H9 (cell line): Measurements from ENCODE around the gene CCDC158. TPM values are rescaled to one million over a fixed set of nuclear protein-coding genes. Genes with fewer than 3 reads are reported as not detected.

Experiments used
- DNase-seq: peaks from one replicate; pipeline ENCODE4 v3.0.0-alpha.2; 2017
- H2AFZ ChIP-seq: one replicate; pipeline ENCODE4 v1.6.1; 2013; ENCODE audit warnings: mild to moderate bottlenecking, low read length, control low read depth, moderate library complexity
- H2AK5ac ChIP-seq: 2 replicates; pipeline ENCODE4 v1.6.1; 2013; ENCODE audit warnings: low read length, control low read depth, mixed read lengths; ENCODE audit not compliant: insufficient read length
- H2BK120ac ChIP-seq: one replicate; pipeline ENCODE4 v1.6.1; 2013; ENCODE audit warnings: low read depth, mild to moderate bottlenecking, low read length, control low read depth, inconsistent platforms; ENCODE audit not compliant: poor library complexity, severe bottlenecking
- H2BK12ac ChIP-seq: 2 replicates; pipeline ENCODE4 v1.6.1; 2013; ENCODE audit warnings: low read length, control low read depth, mixed read lengths, low read depth; ENCODE audit not compliant: insufficient read length
- H2BK15ac ChIP-seq: 2 replicates; pipeline ENCODE4 v1.6.1; 2013; ENCODE audit warnings: low read depth, low read length, control low read depth
- H2BK20ac ChIP-seq: one replicate; pipeline ENCODE4 v1.6.1; 2013; ENCODE audit warnings: low read depth, mild to moderate bottlenecking, low read length, control low read depth, inconsistent platforms; ENCODE audit not compliant: poor library complexity, severe bottlenecking
- H2BK5ac ChIP-seq: 2 replicates; pipeline ENCODE4 v1.6.1; 2013; ENCODE audit warnings: low read length, control low read depth, mixed read lengths; ENCODE audit not compliant: insufficient read length
- H3K14ac ChIP-seq: 2 replicates; pipeline ENCODE4 v1.6.1; 2013; ENCODE audit warnings: low read length, control low read depth; ENCODE audit not compliant: insufficient read depth
- H3K18ac ChIP-seq: 2 replicates; pipeline ENCODE4 v1.6.1; 2013; ENCODE audit warnings: low read depth, mild to moderate bottlenecking, mixed read lengths, low read length, control low read depth; ENCODE audit not compliant: insufficient read length
- H3K23ac ChIP-seq: 2 replicates; pipeline ENCODE4 v1.6.1; 2013; ENCODE audit warnings: low read length, control low read depth, mixed read lengths, low read depth; ENCODE audit not compliant: insufficient read length
- H3K23me2 ChIP-seq: 2 replicates; pipeline ENCODE4 v1.6.1; 2013; ENCODE audit warnings: low read depth, mild to moderate bottlenecking, mixed read lengths, low read length, control low read depth; ENCODE audit not compliant: insufficient read length, poor library complexity, severe bottlenecking
- H3K27ac ChIP-seq: 2 replicates; pipeline ENCODE4 v1.5.1; 2013; ENCODE audit warnings: low read length, control low read depth, mixed read lengths, low read depth; ENCODE audit not compliant: insufficient read length
- H3K27me3 ChIP-seq: 2 replicates; pipeline ENCODE4 v1.6.1; 2013; ENCODE audit warnings: low read length, control low read depth, inconsistent platforms; ENCODE audit not compliant: insufficient read depth
- H3K4ac ChIP-seq: 2 replicates; pipeline ENCODE4 v1.6.1; 2013; ENCODE audit warnings: low read depth, mild to moderate bottlenecking, control low read depth, inconsistent platforms, low read length, moderate library complexity
- H3K4me1 ChIP-seq: 2 replicates; pipeline ENCODE4 v1.6.1; 2013; ENCODE audit warnings: low read length, control low read depth, inconsistent platforms; ENCODE audit not compliant: insufficient read depth
- H3K4me2 ChIP-seq: 2 replicates; pipeline ENCODE4 v1.6.1; 2013; ENCODE audit warnings: low read length, control low read depth, mixed read lengths; ENCODE audit not compliant: insufficient read length, insufficient read depth
- H3K56ac ChIP-seq: 2 replicates; pipeline ENCODE4 v1.6.1; 2013; ENCODE audit warnings: low read depth, mild to moderate bottlenecking, mixed read lengths, low read length, control low read depth; ENCODE audit not compliant: insufficient read length
- H3K79me1 ChIP-seq: 2 replicates; pipeline ENCODE4 v1.6.1; 2013; ENCODE audit warnings: low read depth, mild to moderate bottlenecking, moderate library complexity, low read length, control low read depth, inconsistent platforms; ENCODE audit not compliant: insufficient read depth, poor library complexity, severe bottlenecking
- H3K79me2 ChIP-seq: 2 replicates; pipeline ENCODE4 v1.6.1; 2013; ENCODE audit warnings: low read length, control low read depth, inconsistent platforms; ENCODE audit not compliant: insufficient read depth
- H3K9ac ChIP-seq: 2 replicates; pipeline ENCODE4 v1.6.1; 2013; ENCODE audit warnings: low read length, control low read depth, mixed read lengths; ENCODE audit not compliant: insufficient read length; ENCODE audit errors: extremely low read depth
- H3K9me3 ChIP-seq: one replicate; pipeline ENCODE4 v1.6.1; 2013; ENCODE audit warnings: low read depth, low read length, inconsistent platforms; ENCODE audit not compliant: control insufficient read depth
- H3T11ph ChIP-seq: one replicate; pipeline ENCODE4 v1.6.1; 2013; ENCODE audit warnings: mild to moderate bottlenecking, low read length, control low read depth, inconsistent platforms
- H4K20me1 ChIP-seq: one replicate; pipeline ENCODE4 v1.6.1; 2013; ENCODE audit not compliant: control insufficient read depth, insufficient read length, insufficient read depth
- H4K5ac ChIP-seq: 2 replicates; pipeline ENCODE4 v1.6.1; 2013; ENCODE audit warnings: low read depth, mild to moderate bottlenecking, mixed read lengths, low read length, control low read depth; ENCODE audit not compliant: insufficient read length
- H4K8ac ChIP-seq: replicated peaks from 2 replicates; pipeline ENCODE4 v1.6.1; 2013; ENCODE audit warnings: low read length, control low read depth, mixed read lengths, low read depth; ENCODE audit not compliant: insufficient read length
- H4K91ac ChIP-seq: 2 replicates; pipeline ENCODE4 v1.6.1; 2013; ENCODE audit warnings: low read depth, mild to moderate bottlenecking, moderate library complexity, mixed read lengths, low read length, control low read depth; ENCODE audit not compliant: insufficient read length
- H3K27ac Mint-ChIP-seq, 3 experiments: 2 replicates in 2 of 3; 3 replicates in 1 of 3; pipeline ENCODE4 v1.8.0; 2020 to 2021; ENCODE audit warnings: mixed read lengths in 3 of 3, mild to moderate bottlenecking in 1 of 3, moderate library complexity in 1 of 3
- H3K27me3 Mint-ChIP-seq: 2 replicates; pipeline ENCODE4 v1.8.0; 2021; ENCODE audit warnings: low read depth, mild to moderate bottlenecking, moderate library complexity, mixed read lengths
- H3K36me3 Mint-ChIP-seq, 3 experiments: 2 replicates in 2 of 3; 3 replicates in 1 of 3; pipeline ENCODE4 v1.8.0; 2020 to 2021; ENCODE audit warnings: low read depth in 3 of 3, mixed read lengths in 3 of 3; ENCODE audit not compliant: insufficient read depth in 1 of 3
- H3K4me1 Mint-ChIP-seq, 2 experiments: 2 replicates each; pipeline ENCODE4 v1.8.0; 2020; ENCODE audit warnings: mixed read lengths in 2 of 2
- H3K4me3 Mint-ChIP-seq, 2 experiments: 2 replicates in 1 of 2; 3 replicates in 1 of 2; pipeline ENCODE4 v1.8.0; 2020 to 2021; ENCODE audit warnings: mild to moderate bottlenecking in 2 of 2, mixed read lengths in 2 of 2, moderate library complexity in 1 of 2
- H3K9me3 Mint-ChIP-seq, 2 experiments: 2 replicates in 1 of 2; 3 replicates in 1 of 2; pipeline ENCODE4 v1.8.0; 2020; ENCODE audit warnings: mild to moderate bottlenecking in 2 of 2, mixed read lengths in 2 of 2, moderate library complexity in 1 of 2
- total RNA-seq: library from RNA; stranded (reverse); gene quantifications from 2 replicates; pipeline ENCODE4 v1.2.1, GENCODE V29; 2021
- TF ChIP-seq, protein P1 (sequence below): fragments of 200-600 bp; sonication (generic); conservative IDR thresholded peaks from 3 replicates; pipeline ENCODE4 v1.8.0; 2021; ENCODE audit warnings: antibody characterized with exemption, mild to moderate bottlenecking

Gene CCDC158
- total RNA-seq, 1 experiment from 2014 or later, result not detected

DNA sequence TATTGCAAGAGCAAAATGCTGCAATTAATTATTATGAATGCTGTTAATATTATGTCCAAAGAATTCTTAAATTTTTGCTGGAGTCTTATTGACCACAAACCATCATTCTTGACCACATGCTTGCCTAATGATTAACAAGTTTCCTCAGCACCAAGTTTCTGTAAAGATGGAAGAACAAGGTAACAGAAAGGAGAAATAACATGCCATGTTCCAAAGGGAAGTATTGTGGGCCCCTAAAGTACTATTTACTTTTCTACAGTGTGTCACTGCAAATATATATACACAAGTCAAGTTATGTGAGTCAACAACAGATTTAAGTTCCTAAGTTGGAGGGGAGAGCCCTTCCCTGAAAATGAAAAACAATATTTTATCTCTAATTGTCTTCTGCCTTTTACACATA lies 148.9 kb downstream of the CCDC158 start:
- Histone ChIP-seq H3K4me2 (no peak overlapping the region), H3K4me1 (no peaks in the 10 kb centered on the region), H4K91ac (no peak overlapping the region), H3K27me3 (no peaks in the 10 kb centered on the region), H3K14ac (no peak overlapping the region), H2BK12ac (no peak overlapping the region), H3T11ph (no peak overlapping the region), H3K56ac (no peak overlapping the region), H2BK20ac (no peak overlapping the region), H3K4ac (no peak overlapping the region), H3K9me3 (no peaks in the 10 kb centered on the region), H2AFZ (no peak overlapping the region), H2BK5ac (no peak overlapping the region), H2BK120ac (no peak overlapping the region), H4K8ac (no peak overlapping the region), H4K20me1 (no peaks in the 10 kb centered on the region), H3K23me2 (no peaks in the 10 kb centered on the region), H4K5ac (no peak overlapping the region), H2BK15ac (no peak overlapping the region), H3K79me1 (no peaks in the 10 kb centered on the region), H3K79me2 (no peaks in the 10 kb centered on the region), H3K9ac (no peak overlapping the region), H3K18ac (no peak overlapping the region), H3K23ac (no peak overlapping the region), H3K27ac (no peak overlapping the region), H2AK5ac (no peak overlapping the region)
- no peaks in the 10 kb centered on the region for H3K4me1 Mint-ChIP-seq
- H3K4me3 Mint-ChIP-seq, result no peak overlapping the region
- no peaks in the 10 kb centered on the region; a peak in 1 of 5 replicates for H3K9me3 Mint-ChIP-seq
- no peaks in the 10 kb centered on the region for H3K36me3 Mint-ChIP-seq
- TF ChIP-seq, protein P1, sequence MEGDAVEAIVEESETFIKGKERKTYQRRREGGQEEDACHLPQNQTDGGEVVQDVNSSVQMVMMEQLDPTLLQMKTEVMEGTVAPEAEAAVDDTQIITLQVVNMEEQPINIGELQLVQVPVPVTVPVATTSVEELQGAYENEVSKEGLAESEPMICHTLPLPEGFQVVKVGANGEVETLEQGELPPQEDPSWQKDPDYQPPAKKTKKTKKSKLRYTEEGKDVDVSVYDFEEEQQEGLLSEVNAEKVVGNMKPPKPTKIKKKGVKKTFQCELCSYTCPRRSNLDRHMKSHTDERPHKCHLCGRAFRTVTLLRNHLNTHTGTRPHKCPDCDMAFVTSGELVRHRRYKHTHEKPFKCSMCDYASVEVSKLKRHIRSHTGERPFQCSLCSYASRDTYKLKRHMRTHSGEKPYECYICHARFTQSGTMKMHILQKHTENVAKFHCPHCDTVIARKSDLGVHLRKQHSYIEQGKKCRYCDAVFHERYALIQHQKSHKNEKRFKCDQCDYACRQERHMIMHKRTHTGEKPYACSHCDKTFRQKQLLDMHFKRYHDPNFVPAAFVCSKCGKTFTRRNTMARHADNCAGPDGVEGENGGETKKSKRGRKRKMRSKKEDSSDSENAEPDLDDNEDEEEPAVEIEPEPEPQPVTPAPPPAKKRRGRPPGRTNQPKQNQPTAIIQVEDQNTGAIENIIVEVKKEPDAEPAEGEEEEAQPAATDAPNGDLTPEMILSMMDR, result no peak
- DNase-seq, result no peak
- H3K27me3 Mint-ChIP-seq, result no peaks in the 10 kb centered on the region
- no peak overlapping the region for H3K27ac Mint-ChIP-seq
